HG02973 (cell line): ENCODE results near the gene CA4.
"Not testable (repeated sequence)": the region's sequence is repeated elsewhere in the genome, so short reads cannot be mapped to it uniquely, and the experiment has no call there.

Source experiments
- ATAC-seq: cut with Tn5 transposase; IDR thresholded peaks from one replicate; pipeline ENCODE4 v1.9.1; 2021; ENCODE audit warnings: moderate library complexity; ENCODE audit not compliant: unreplicated experiment

The CA4 gene

DNA sequence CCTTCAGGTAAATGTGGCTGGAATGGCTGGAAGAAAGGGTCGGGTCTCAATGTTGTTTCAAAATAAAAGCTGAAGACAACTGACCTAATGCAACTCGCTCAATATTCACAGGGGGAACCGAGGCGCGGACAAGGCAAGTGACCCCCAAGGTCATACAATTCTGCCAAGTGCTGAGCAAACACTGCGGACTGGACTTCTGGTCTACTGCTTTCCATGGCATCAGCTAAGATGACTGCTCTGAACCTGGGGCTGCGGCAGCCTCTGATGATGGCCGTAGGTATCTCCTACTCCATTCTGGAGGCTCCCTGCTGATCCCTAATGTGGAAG is 21.9 kb downstream of the CA4 start:
- ATAC-seq = no peak

- ATAC-seq = no peak
These were observed 23.6 kb downstream of the CA4 start for GRCh38 chr17:60173304-60173819.

DNA sequence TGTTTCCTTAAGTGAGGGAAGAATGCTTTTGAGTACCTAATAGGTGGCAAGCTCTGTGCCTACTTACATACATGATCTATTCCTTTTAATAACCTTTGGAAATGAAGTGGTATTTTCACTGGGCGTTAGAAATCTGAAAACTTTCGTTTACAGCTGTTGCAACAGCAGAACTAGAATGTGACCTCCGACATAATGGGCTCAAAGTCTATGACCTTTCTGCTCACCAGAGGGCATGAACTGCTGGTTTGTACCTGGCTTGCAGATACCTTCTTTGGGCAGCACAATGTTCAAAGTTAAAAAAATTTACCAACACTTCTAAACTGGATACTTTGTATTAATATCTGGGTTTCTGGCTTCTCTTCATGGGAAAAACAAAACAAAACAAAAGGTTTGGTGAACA is 24.3 kb downstream of the CA4 start:
- no peak for ATAC-seq

GRCh38 chr17:60174767-60175166 is 25.0 kb downstream of the CA4 start:
- not testable (repeated sequence) for ATAC-seq

DNA sequence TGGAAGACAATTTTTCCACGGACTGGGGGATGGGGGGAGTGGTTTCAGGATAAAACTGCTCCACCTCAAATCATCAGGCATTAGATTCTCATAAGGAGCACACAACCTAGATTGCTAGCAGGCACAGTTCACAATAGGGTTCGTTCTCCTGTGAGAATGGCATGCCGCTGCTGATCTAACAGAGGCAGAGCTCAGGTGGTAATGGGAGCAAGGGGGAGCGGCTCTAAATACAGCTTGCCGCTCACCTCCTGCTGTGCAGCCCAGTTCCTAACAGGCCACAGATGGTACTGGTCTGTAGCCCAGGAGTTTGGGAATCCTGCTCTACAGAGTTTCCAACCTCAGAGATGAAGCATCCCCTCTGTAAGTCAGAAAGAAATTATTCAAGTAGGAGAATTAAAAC is 27.0 kb downstream of the CA4 start:
- ATAC-seq = not testable (repeated sequence)

DNA sequence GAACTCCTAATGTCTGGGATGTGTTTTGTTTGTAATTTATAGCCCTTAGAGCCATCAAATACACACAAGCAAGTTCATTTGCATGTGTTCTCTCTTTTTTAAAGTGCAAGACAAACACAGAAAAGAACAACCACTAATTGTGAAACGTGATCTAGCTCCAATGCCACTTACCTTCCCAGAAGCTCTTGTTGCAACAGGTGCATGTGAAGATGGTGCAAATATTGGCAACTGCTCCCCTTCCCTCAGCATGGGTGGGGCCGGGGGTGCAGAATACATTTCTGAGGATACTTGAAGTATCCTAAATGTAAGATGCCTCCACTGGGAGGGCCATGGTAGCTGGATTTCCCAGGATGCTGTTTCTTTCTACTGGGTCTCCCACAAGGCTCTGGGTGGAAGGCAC is 28.4 kb downstream of the CA4 start:
- not testable (repeated sequence) for ATAC-seq

DNA sequence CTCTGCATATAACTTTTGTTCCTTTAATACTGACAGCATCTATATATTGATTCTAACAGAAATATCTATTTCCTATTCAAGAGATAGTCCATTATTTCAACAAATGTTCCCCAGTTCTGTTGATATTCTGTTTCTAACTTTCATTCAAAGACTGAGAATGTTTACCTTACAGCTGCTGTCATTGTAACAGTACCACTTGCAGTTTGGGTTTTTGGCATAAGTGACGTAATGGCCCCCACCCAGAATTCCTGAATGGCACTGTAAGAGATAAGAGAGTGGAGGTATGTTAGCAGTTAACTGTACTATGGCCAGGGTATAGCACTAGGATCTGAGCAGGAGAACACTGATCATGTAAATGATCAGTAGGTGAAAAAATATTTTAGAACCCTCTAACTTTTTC is 30.6 kb downstream of the CA4 start:
- not testable (repeated sequence) for ATAC-seq

DNA sequence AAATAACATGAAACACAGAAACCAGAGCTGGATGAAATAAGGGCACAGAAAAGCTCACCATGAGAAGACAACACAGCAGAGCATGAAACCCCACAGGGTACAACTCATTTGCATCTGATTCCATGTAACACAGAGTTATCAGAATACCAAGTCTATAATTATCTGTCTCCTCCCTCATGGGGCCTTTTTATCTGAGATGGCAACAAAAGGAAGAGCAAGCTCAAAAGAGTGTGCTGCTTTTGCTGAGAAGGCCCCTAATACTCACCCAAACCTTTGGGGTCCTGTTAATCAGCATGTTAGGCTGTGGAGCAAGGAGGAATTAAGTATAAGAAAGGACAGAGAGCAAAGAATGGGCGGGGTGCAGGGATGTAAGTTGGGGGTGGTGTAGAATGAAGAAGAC is 36.6 kb downstream of the CA4 start:
- not testable (repeated sequence) for ATAC-seq

DNA sequence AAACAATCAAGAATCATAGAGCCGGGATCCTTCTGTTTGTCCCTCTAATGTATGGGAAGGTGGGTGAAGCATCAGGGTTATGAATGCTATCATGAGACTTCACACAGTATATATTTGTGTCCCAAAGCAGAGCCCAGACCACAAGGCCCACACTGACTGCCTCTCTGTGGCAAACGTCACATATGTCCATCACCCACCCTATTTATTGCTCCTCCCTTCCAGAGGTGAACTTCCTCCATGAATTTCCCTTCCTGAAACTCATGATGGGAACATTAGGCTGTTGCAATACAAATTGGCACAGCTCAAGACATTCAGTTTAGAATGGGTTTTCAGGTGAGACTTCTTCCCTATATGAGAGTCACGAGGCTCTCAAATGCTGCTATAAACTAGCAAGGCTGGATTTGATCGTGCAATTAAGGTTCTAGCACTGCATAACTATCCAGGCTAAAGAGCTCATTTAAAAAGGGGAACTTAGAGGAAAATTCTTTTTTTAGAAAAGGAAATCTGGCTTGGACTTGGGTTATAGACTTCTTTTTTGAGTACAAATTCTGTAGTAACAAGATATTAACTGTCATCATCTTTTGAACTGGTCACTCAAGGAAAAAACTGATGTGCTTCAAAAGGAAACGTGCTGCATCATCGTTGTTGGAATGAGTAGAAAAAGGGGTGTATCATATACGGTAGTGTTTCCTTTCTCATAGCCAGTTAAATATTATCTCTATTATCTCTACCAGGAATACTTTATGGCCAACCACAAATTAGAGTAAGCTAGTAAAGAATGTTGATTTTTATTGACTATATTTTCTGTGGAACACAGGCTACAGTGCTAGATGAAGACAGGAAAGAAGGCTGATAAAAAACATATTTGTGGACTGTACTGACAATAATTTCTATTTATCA is 37.3 kb downstream of the CA4 start:
- ATAC-seq = not testable (repeated sequence)

- no peak for ATAC-seq
These were observed 39.0 kb downstream of the CA4 start for GRCh38 chr17:60188759-60189158.

- not testable (repeated sequence) for ATAC-seq
These were observed 40.3 kb downstream of the CA4 start for GRCh38 chr17:60190032-60190431.

DNA sequence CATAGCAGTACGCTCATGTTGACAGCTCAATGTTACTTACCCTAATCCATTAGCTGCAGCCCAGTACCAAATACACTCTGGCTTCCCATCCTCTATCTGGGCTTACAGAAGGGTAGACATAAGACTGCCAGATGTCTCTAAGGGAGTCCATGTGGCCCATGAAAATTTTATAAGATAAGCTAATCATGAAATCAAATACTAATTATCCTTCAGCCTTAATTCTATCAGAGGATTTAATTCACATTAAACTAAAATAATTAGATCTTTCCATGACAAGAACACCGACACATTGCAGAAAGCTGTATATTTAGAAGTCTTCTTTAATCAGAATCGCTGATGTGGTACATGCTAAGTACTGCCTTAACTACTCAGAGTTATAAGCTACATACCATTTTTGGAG is 43.3 kb downstream of the CA4 start:
- not testable (repeated sequence) for ATAC-seq

DNA sequence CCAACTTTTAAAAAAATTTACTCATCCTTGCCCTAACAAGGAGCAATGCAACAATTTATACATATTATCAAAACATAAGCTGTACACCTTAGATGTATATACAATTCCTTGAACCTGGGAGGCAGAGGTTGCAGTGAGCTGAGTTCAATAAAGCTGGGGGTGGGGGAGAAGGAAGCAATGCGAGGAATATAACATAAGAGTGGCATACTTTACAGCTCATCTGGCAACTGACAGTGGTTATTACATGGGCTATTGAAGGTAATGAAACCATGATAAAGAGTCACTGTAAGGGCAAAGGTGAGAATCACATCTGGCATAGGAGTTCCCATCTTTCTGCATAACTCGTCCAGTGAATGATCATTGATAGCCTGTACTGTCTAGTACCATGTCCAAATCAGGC is 43.7 kb downstream of the CA4 start:
- ATAC-seq = no peak

DNA sequence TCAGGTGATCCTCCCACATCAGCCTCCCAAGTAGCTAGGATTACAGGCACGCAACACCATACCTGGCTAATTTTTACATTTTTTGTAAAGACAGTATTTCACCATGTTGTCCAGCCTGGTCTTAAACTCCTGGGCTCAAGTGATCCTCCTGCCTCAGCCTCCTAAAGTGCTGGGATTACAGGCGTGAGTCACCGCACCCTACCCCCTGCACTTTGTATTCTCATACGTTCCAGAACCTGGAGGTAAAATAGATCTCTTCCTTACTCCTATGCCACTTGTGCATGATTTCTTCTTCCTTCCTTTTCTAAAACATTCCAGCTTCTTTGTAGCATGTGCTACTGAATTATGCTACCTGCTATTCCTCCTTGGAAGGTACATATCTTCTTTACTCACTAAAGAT is 44.4 kb downstream of the CA4 start:
- ATAC-seq = not testable (repeated sequence)

GRCh38 chr17:60198630-60199029 is 48.9 kb downstream of the CA4 start:
- ATAC-seq = not testable (repeated sequence)

- ATAC-seq = not testable (repeated sequence)
These were observed 56.0 kb downstream of the CA4 start for GRCh38 chr17:60205782-60206181.

DNA sequence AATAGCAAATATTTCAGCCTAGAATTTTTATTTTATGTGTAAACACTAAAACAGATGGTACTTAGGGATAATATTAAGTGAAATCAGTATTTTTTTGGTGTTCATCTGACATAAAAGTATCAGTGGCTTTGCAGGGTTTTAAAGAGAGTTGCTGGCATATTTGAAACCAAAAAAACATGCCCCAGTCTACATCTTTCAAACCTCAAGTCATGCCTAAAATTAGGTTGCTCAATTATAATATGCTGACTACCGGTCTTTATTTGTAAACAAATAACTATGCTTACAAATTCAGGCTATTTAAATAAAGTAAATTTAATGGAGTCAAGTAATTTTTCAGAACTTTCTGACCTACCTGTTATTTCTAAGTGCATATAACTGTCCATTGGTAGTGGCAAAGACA is 58.5 kb downstream of the CA4 start:
- ATAC-seq = not testable (repeated sequence)
